Testis (tissue), 2 donors: ENCODE data around the gene RAPGEF5.

Source experiments
- POLR2A ChIP-seq: fragments of 450-650 bp; IDR thresholded peaks from one replicate; pipeline ENCODE4 v1.6.1; 2017; ENCODE audit warnings: antibody characterized with exemption, mild to moderate bottlenecking, moderate library complexity
- TF ChIP-seq, protein P1 (sequence below), 3 experiments: fragments of 450-650 bp in 2 of 3; fragments of 200-600 bp in 1 of 3; sonication (generic) in 1 of 3; IDR thresholded peaks; one replicate each; pipeline ENCODE4 v1.5.1; 2016 to 2019; ENCODE audit warnings: antibody characterized with exemption in 3 of 3, mild to moderate bottlenecking in 2 of 3, moderate library complexity in 1 of 3

DNA sequence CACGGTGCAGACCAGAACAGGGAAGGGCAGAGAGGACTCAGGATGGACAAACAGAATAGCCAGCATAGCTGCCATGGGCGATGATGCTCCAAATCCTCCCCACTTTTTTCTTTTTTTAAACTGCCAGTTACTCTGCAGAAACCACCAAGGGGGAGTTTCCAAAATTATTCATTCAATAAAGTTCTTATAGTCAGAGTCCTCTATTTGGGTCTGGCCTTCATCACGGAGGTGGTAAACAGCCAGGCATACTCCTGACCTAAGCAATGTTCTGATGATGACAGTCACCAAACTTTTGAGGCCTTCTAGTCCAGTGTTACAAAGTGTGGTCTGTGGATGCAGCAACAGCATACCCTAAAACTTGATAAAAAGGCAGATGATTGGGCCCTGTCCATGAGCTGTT is 12.3 kb downstream of the RAPGEF5 start:
- TF ChIP-seq POLR2A, result no peak
- TF ChIP-seq, protein P1, sequence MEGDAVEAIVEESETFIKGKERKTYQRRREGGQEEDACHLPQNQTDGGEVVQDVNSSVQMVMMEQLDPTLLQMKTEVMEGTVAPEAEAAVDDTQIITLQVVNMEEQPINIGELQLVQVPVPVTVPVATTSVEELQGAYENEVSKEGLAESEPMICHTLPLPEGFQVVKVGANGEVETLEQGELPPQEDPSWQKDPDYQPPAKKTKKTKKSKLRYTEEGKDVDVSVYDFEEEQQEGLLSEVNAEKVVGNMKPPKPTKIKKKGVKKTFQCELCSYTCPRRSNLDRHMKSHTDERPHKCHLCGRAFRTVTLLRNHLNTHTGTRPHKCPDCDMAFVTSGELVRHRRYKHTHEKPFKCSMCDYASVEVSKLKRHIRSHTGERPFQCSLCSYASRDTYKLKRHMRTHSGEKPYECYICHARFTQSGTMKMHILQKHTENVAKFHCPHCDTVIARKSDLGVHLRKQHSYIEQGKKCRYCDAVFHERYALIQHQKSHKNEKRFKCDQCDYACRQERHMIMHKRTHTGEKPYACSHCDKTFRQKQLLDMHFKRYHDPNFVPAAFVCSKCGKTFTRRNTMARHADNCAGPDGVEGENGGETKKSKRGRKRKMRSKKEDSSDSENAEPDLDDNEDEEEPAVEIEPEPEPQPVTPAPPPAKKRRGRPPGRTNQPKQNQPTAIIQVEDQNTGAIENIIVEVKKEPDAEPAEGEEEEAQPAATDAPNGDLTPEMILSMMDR (IDR thresholded peaks at IDR 0.05), result no peak
